CD4-positive, alpha-beta T cell treated with Interleukin-1 beta for 1 hour (primary cell): Measurements from ENCODE around the gene COL17A1.
A peak's percentile ranks its signal among the peaks of the same experiment; 100 is the strongest.

Experiments
- DNase-seq, 2 donors: peaks; one replicate each; pipeline ENCODE4 v3.0.0-alpha.2; 2020 to 2022

COL17A1 gene

GRCh38 chr10:104085801-104086400, at the start of gene COL17A1:
Gene COL17A1, minus strand, starts transcription at chr10:104085880. Its CDS starts 5,207 bp downstream, at chr10:104080673.
- no peak for DNase-seq

GRCh38 chr10:104130041-104130440, 44.4 kb upstream of the COL17A1 start:
- no peak for DNase-seq

- no peak for DNase-seq
Observed at GRCh38 chr10:104128214-104128613, 42.5 kb upstream of the COL17A1 start.

- peak; percentile 3 to 10 for DNase-seq
Observed at GRCh38 chr10:104127411-104127810, 41.7 kb upstream of the COL17A1 start.

GRCh38 chr10:104123397-104123796, 37.7 kb upstream of the COL17A1 start:
- peak in 1 of 2 donors; percentile 21 for DNase-seq

GRCh38 chr10:104122225-104123107, 36.8 kb upstream of the COL17A1 start:
- no peak for DNase-seq

GRCh38 chr10:104121485-104122224, 36.0 kb upstream of the COL17A1 start, which contains the start of gene SFR1:
Gene SFR1, plus strand, starts transcription at chr10:104122171. Its CDS starts 13 bp downstream, at chr10:104122184.
- DNase-seq: peak; percentile 100

GRCh38 chr10:104120903-104121484, 35.3 kb upstream of the COL17A1 start:
- DNase-seq: peak; percentile 92 to 95

- no peak for DNase-seq
Observed at GRCh38 chr10:104120512-104120902, 34.8 kb upstream of the COL17A1 start.

GRCh38 chr10:104119996-104120395, 34.3 kb upstream of the COL17A1 start:
- DNase-seq: no peak

GRCh38 chr10:104117839-104118323, 32.2 kb upstream of the COL17A1 start:
- no peak for DNase-seq

GRCh38 chr10:104113376-104113956, 27.8 kb upstream of the COL17A1 start:
- no peak for DNase-seq

- DNase-seq: no peak
Observed at GRCh38 chr10:104109908-104110662, 24.4 kb upstream of the COL17A1 start.

- DNase-seq: no peak
Observed at GRCh38 chr10:104104926-104105325, 19.2 kb upstream of the COL17A1 start.

- no peak for DNase-seq
Observed at GRCh38 chr10:104104418-104104817, 18.7 kb upstream of the COL17A1 start.

GRCh38 chr10:104103956-104104355, 18.3 kb upstream of the COL17A1 start:
- no peak for DNase-seq

- no peak for DNase-seq
Observed at GRCh38 chr10:104101902-104102301, 16.2 kb upstream of the COL17A1 start.

GRCh38 chr10:104100795-104101194, 15.1 kb upstream of the COL17A1 start:
- no peak for DNase-seq

- DNase-seq: no peak
Observed at GRCh38 chr10:104099941-104100340, 14.3 kb upstream of the COL17A1 start.

- no peak for DNase-seq
Observed at GRCh38 chr10:104099269-104099668, 13.6 kb upstream of the COL17A1 start.

GRCh38 chr10:104098358-104098925, 12.8 kb upstream of the COL17A1 start:
- DNase-seq: no peak
